Measurements from ENCODE around the gene GSTO2.

The GSTO2 gene

GRCh38 chr10:104268713-104269645 is at the start of gene GSTO2:
GSTO2 (plus strand) TSS chr10:104269184; CDS start chr10:104274916, 5,732 bp downstream.
- POLR2A ChIA-PET (ENCODE audit: low non-redundant PET), result interaction anchor here (0.6 to 1.3 kb wide), 3 partner anchors 9 to 74 kb away, joined by 4 to 8 read pairs (median 5); no protein-coding TSS in a partner anchor

GRCh38 chr10:104220522-104220921 is 48.5 kb upstream of the GSTO2 start:
- POLR2A ChIA-PET (ENCODE audit: low non-redundant PET), result no interaction called here
- TF ChIP-seq CTCF (conservative IDR thresholded peaks at IDR 0.05; ENCODE audit: low read depth), result no peak

More at GRCh38 chr10:104268713-104269645, at the start of gene GSTO2:
- peak; percentile 100 for DNase-seq (ENCODE audit: low spot score)
- H3K27ac ChIP-seq, result peak within 1 kb of the TSS; percentile 74
- CTCF ChIA-PET, result interaction anchor here (0.5 to 0.8 kb wide), 4 partner anchors 84 to 594 kb away, joined by 3 to 9 read pairs (median 6); partner anchors contain the start of gene CFAP58
- TF ChIP-seq CTCF (conservative IDR thresholded peaks at IDR 0.05; ENCODE audit: low read depth), result no peak

GRCh38 chr10:104223304-104223703 is 45.7 kb upstream of the GSTO2 start:
- H3K27ac ChIP-seq, result no peak overlapping the region
- CTCF ChIA-PET, result interaction anchor here (1.0 kb wide), 1 partner anchor 51 kb away, joined by 3 read pairs; no protein-coding TSS in a partner anchor
- POLR2A ChIA-PET (ENCODE audit: low non-redundant PET), result no interaction called here
- DNase-seq (ENCODE audit: low spot score), result no peak
- TF ChIP-seq CTCF (conservative IDR thresholded peaks at IDR 0.05; ENCODE audit: low read depth), result no peak

More at GRCh38 chr10:104220522-104220921, 48.5 kb upstream of the GSTO2 start:
- H3K27ac ChIP-seq, result no peak overlapping the region
- CTCF ChIA-PET, result interaction anchor here (1.1 kb wide), 1 partner anchor 9 kb away, joined by 5 read pairs; no protein-coding TSS in a partner anchor
- no peak for DNase-seq (ENCODE audit: low spot score)

GRCh38 chr10:104230490-104230889 is 38.5 kb upstream of the GSTO2 start:
- no peak for TF ChIP-seq CTCF (conservative IDR thresholded peaks at IDR 0.05; ENCODE audit: low read depth)
- ChIA-PET CTCF (interaction anchor here (1.1 kb wide), 1 partner anchor 9 kb away, joined by 5 read pairs; no protein-coding TSS in a partner anchor), POLR2A (ENCODE audit: low non-redundant PET) (no interaction called here)
- no peak overlapping the region for H3K27ac ChIP-seq
- no peak for DNase-seq (ENCODE audit: low spot score)

GRCh38 chr10:104231784-104232612 is 37.0 kb upstream of the GSTO2 start, which contains the start of gene CFAP43:
CFAP43 (minus strand) TSS chr10:104232364; CDS start chr10:104232246, 118 bp downstream.
- DNase-seq (ENCODE audit: low spot score), result peak; percentile 100
- TF ChIP-seq CTCF (conservative IDR thresholded peaks at IDR 0.05; ENCODE audit: low read depth), result no peak
- peak within 1 kb of the TSS; percentile 79 for H3K27ac ChIP-seq
- ChIA-PET CTCF (interaction anchor here (0.5 kb wide), 1 partner anchor 23 kb away, joined by 3 read pairs; the partner anchor contains the start of gene GSTO1), POLR2A (ENCODE audit: low non-redundant PET) (no interaction called here)
